Caco-2 (cell line): ENCODE results near the gene MOK. TPM values are rescaled to one million over a fixed set of nuclear protein-coding genes. Genes with fewer than 3 reads are reported as not detected.

Source experiments
- BruUV-seq: library from RNA; stranded (reverse); fragments of 400-500 nt; replicated peaks from 2 replicates; lab custom pipeline; 2021; lab: Mats Ljungman, UMichigan
- CTCF ChIA-PET: fragments of 300-600 bp; sonication (Branson Sonifier 250); formaldehyde crosslinking; loops from one replicate; lab custom pipeline; 2022; ENCODE audit warnings: antibody characterized with exemption; lab: Charles Lee
- POLR2A ChIA-PET: fragments of 300-600 bp; sonication (Branson Sonifier 250); formaldehyde crosslinking; loops from one replicate; lab custom pipeline; 2022; ENCODE audit warnings: antibody characterized with exemption; lab: Charles Lee
- DNase-seq, 2 experiments: peaks; one replicate each; pipeline versions ENCODE4 v3.0.0 to v3.0.0-alpha.2; 2020 to 2022
- H3K27me3 ChIP-seq: replicated peaks from 2 replicates; pipeline ENCODE4 v1.6.0; 2011; ENCODE audit warnings: low read length; ENCODE audit not compliant: control insufficient read depth, insufficient read depth
- H3K36me3 ChIP-seq: 2 replicates; pipeline ENCODE4 v1.5.1; 2011; ENCODE audit warnings: low read length; ENCODE audit not compliant: control insufficient read depth, insufficient read depth
- H3K4me1 ChIP-seq: fragments of 250-450 bp; sonication (Bioruptor Pico); 2 replicates; pipeline ENCODE4 v1.5.1; 2020; ENCODE audit warnings: mild to moderate bottlenecking
- H3K4me3 ChIP-seq: 2 replicates; pipeline ENCODE4 v1.5.1; 2011; ENCODE audit warnings: low read depth, mild to moderate bottlenecking, control low read depth, low read length
- H3K9me3 ChIP-seq: fragments of 250-450 bp; sonication (Bioruptor Pico); 2 replicates; pipeline ENCODE4 v1.5.1; 2020; ENCODE audit warnings: mild to moderate bottlenecking, moderate library complexity
- H3K27ac Mint-ChIP-seq: one replicate; pipeline ENCODE4 v1.8.0; 2022; ENCODE audit warnings: mixed read lengths; ENCODE audit not compliant: unreplicated experiment
- H3K27me3 Mint-ChIP-seq: one replicate; pipeline ENCODE4 v1.8.0; 2022; ENCODE audit warnings: mixed read lengths; ENCODE audit not compliant: insufficient read depth, unreplicated experiment
- H3K36me3 Mint-ChIP-seq: one replicate; pipeline ENCODE4 v1.8.0; 2022; ENCODE audit warnings: mild to moderate bottlenecking, mixed read lengths; ENCODE audit not compliant: insufficient read depth, unreplicated experiment
- H3K4me1 Mint-ChIP-seq: one replicate; pipeline ENCODE4 v1.8.0; 2022; ENCODE audit warnings: low read depth, mixed read lengths; ENCODE audit not compliant: unreplicated experiment
- H3K4me3 Mint-ChIP-seq: one replicate; pipeline ENCODE4 v1.8.0; 2022; ENCODE audit warnings: mild to moderate bottlenecking, moderate library complexity, mixed read lengths; ENCODE audit not compliant: unreplicated experiment
- H3K9me3 Mint-ChIP-seq: one replicate; pipeline ENCODE4 v1.8.0; 2022; ENCODE audit warnings: mixed read lengths; ENCODE audit not compliant: unreplicated experiment
- CTCF ChIP-seq, 2 experiments: fragments of 200-600 bp in 1 of 2; IDR thresholded peaks; 1 replicate in 1 of 2; 2 replicates in 1 of 2; pipeline versions ENCODE4 v1.5.1 to v1.8.0; 2011 to 2022; ENCODE audit warnings: antibody characterized with exemption in 1 of 2, control low read depth in 1 of 2, inconsistent platforms in 1 of 2, low read depth in 1 of 2, low read length in 1 of 2, mild to moderate bottlenecking in 1 of 2, moderate library complexity in 1 of 2; ENCODE audit not compliant: insufficient read depth in 1 of 2, severe bottlenecking in 1 of 2, unreplicated experiment in 1 of 2
- intact Hi-C: fragments of 100-400 bp; cut with micrococcal nuclease; formaldehyde crosslinking; loops from one replicate; pipeline ENCODE4 v1.10.0; 2022; ENCODE audit not compliant: unreplicated experiment
- total RNA-seq: library from RNA; stranded (reverse); gene quantifications from 2 replicates; pipeline ENCODE4 v1.2.3, GENCODE V29; 2022

The MOK gene
- total RNA-seq, 1 experiment from 2014 or later = 1.4 TPM

GRCh38 chr14:102202944-102203343 lies 102.0 kb downstream of the MOK start:
- no peak overlapping the region for H3K4me3 Mint-ChIP-seq
- TF ChIP-seq CTCF (IDR thresholded peaks at IDR 0.05; ENCODE audit: insufficient read depth in 1 of 2, low read depth in 1 of 2, low read length in 1 of 2, severe bottlenecking in 1 of 2, unreplicated experiment in 1 of 2) = no peak
- H3K36me3 Mint-ChIP-seq = peaks cover 45% of the 10 kb centered on the region
- ChIA-PET CTCF (no interaction called here), POLR2A (no interaction called here)
- H3K9me3 Mint-ChIP-seq = no peaks in the 10 kb centered on the region
- no peaks in the 10 kb centered on the region for H3K9me3 ChIP-seq
- no peak for DNase-seq
- no peaks in the 10 kb centered on the region for H3K27me3 ChIP-seq
- intact Hi-C loops = no loop called here
- peaks cover 1% of the 10 kb centered on the region; the same call in 1 of the 2 replicates for H3K36me3 ChIP-seq
- no TSS peak for BruUV-seq
- no peak overlapping the region for H3K4me3 ChIP-seq
- no peaks in the 10 kb centered on the region for H3K4me1 ChIP-seq
- H3K4me1 Mint-ChIP-seq = no peaks in the 10 kb centered on the region
- H3K27me3 Mint-ChIP-seq = no peaks in the 10 kb centered on the region
- H3K27ac Mint-ChIP-seq = no peak overlapping the region

GRCh38 chr14:102201776-102202175 lies 103.2 kb downstream of the MOK start:
- DNase-seq = no peak
- no peak overlapping the region for H3K4me3 ChIP-seq
- Mint-ChIP-seq H3K36me3 (peaks cover 50% of the 10 kb centered on the region), H3K9me3 (no peaks in the 10 kb centered on the region), H3K4me1 (no peaks in the 10 kb centered on the region), H3K27me3 (no peaks in the 10 kb centered on the region), H3K27ac (no peak overlapping the region), H3K4me3 (no peak overlapping the region)
- H3K9me3 ChIP-seq = no peaks in the 10 kb centered on the region
- POLR2A ChIA-PET = no interaction called here
- no peaks in the 10 kb centered on the region for H3K4me1 ChIP-seq
- CTCF ChIA-PET = no interaction called here
- no peak for TF ChIP-seq CTCF (IDR thresholded peaks at IDR 0.05; ENCODE audit: insufficient read depth in 1 of 2, low read depth in 1 of 2, low read length in 1 of 2, severe bottlenecking in 1 of 2, unreplicated experiment in 1 of 2)
- intact Hi-C loops = no loop called here
- BruUV-seq = no TSS peak
- H3K27me3 ChIP-seq = no peaks in the 10 kb centered on the region
- H3K36me3 ChIP-seq = peaks cover 1% of the 10 kb centered on the region; the same call in 1 of the 2 replicates

DNA sequence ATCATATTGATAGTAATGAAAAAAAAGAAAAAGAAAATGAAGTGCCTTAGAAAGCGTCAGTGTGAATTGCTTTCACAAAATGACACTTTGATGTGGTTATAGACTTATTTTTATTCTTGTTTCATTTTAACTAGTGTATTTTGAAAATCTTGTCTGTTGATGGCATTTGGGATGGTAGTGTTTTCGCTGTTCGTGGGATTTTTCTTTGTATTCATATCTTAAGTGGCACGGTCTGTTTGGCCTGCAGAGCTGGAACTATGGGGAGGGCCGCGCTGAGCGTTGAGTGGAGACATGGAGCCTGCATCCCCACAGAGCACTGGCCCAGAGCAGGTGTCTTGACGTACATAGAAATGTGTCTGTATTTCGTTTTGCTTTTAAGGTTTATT lies 103.6 kb downstream of the MOK start:
- H3K4me3 Mint-ChIP-seq = no peak overlapping the region
- no peaks in the 10 kb centered on the region for H3K27me3 Mint-ChIP-seq
- ChIA-PET CTCF (no interaction called here), POLR2A (no interaction called here)
- H3K4me1 Mint-ChIP-seq = no peaks in the 10 kb centered on the region
- BruUV-seq = no TSS peak
- H3K36me3 Mint-ChIP-seq = peaks cover 51% of the 10 kb centered on the region
- intact Hi-C loops = no loop called here
- H3K9me3 ChIP-seq = no peaks in the 10 kb centered on the region
- no peaks in the 10 kb centered on the region for H3K4me1 ChIP-seq
- no peaks in the 10 kb centered on the region for H3K9me3 Mint-ChIP-seq
- no peaks in the 10 kb centered on the region for H3K27me3 ChIP-seq
- no peak for DNase-seq
- no peak for TF ChIP-seq CTCF (IDR thresholded peaks at IDR 0.05; ENCODE audit: insufficient read depth in 1 of 2, low read depth in 1 of 2, low read length in 1 of 2, severe bottlenecking in 1 of 2, unreplicated experiment in 1 of 2)
- no peak overlapping the region for H3K4me3 ChIP-seq
- no peak overlapping the region for H3K27ac Mint-ChIP-seq
- peaks cover 1% of the 10 kb centered on the region for H3K36me3 ChIP-seq
